NCI-H2029 (cell line): ENCODE measurements around the gene LTC4S.
"Not testable (repeated sequence)": the region's sequence is repeated elsewhere in the genome, so short reads cannot be mapped to it uniquely, and the experiment has no call there.

Experiments used
- DNase-seq: peaks from one replicate; lab custom pipeline; 2025; lab: John Stamatoyannopoulos, UW

LTC4S gene

DNA sequence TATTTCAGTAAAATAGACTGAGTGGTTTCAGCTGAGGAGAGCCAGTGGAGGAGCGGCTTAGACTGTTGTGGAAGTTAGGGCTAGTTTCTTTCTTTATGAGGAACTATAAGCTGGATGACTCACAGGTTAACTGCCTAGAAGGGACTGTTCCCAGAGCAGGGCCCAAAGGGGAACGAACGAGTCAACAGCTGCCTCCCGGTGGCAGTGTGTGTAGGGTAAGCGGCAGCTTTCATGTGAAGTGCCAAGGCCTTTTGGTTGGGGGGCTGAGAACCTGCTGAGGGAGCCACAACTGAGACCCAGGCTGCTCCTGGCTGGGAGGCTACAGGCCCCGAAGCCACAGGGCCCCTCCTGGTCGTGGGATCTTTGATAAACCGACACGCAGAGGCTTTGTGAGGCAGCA lies 33.9 kb downstream of the LTC4S start:
- DNase-seq: no peak

DNA sequence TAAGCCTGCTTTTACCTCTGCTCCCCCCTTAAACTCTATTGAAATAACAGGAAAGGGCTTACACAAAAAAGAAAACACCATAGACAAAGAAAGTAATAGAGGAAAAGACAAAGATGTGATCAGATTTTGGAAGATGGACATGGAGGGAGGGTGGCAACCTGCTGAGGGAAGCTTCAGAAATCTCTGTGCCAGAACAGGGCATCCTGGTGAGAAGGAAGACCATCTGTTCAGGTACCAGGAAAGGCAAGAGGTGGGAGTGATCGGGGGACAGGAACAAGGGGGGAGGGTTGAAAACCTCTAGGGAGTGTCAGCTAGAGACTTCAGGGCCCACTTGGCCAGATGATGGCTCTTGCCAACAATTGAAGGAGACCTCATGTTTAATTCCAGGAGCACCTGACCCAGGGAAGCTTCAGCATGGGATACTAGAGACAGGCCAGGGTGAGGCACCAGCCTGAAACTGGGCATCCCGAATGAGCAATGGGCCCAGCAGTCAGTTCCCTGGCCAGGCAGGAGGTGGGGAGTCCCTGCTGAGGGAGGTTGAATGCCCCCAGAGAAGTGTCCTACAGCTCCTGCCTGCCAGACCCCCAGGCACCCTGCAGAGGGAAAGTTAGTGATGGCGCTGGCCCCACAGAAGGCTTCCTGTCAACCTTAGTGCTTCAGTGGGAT lies 35.1 kb downstream of the LTC4S start:
- no peak for DNase-seq

DNA sequence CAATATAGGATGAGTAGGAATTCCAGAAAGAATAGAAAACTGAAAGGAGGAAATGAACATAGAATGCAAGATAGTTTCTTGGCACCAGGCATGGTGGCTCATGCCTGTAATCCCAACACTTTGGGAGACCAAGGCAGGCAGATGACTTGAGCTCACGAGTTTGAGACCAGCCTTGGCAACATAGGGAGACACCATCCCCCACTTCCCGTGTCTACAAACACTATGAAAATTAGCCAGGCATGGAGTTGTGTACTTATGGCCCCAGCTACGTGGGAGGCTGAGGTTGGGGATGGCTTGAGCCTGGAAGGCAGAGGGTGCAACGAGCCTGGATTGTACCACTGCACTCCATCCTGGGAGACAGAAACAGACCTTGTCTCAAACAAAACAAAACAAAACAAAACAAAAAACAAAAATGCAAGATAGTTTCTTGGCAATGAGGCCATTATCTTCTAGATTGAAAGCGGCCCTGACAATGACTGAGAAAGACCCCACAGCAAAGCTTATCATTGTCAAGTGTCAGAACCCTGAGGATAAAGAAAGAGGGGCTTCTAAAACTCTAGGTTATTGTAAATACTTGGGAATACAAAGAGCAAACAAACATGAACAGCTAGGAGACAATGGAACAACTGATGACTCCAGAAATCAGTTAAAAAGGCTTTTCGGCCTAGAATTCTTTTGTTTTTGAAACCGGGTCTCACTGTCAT lies 36.1 kb downstream of the LTC4S start:
- DNase-seq: no peak

DNA sequence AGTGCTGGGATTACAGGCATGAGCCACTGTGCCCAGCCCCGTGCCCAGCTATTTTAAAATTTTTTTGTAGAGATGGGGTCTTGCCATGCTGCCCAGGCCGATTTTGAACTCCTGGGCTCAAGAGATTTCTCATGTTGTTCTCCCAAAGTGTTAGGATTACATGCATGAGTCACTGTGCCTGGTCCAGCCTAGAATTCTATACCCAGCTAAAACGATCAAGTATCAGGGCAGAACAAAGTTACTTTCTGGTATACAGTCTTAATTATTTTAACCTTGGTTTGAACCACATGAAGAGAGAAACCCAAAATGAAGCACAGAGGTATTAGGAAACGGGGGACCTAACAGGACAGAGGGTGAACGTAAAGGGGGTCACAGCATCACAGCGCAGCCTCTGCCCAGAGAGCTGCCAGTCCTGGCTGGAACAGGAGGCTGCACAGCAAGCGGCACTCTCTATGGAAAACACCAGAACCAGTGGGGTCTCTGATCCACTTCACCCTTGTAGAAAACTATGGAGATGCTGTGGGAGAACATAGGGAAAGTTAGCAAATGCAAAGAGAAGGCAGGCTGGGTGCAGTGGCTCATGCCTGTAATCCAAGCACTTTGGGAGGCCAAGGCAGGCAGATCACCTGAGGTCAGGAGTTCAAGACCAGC lies 37.2 kb downstream of the LTC4S start:
- no peak for DNase-seq

DNA sequence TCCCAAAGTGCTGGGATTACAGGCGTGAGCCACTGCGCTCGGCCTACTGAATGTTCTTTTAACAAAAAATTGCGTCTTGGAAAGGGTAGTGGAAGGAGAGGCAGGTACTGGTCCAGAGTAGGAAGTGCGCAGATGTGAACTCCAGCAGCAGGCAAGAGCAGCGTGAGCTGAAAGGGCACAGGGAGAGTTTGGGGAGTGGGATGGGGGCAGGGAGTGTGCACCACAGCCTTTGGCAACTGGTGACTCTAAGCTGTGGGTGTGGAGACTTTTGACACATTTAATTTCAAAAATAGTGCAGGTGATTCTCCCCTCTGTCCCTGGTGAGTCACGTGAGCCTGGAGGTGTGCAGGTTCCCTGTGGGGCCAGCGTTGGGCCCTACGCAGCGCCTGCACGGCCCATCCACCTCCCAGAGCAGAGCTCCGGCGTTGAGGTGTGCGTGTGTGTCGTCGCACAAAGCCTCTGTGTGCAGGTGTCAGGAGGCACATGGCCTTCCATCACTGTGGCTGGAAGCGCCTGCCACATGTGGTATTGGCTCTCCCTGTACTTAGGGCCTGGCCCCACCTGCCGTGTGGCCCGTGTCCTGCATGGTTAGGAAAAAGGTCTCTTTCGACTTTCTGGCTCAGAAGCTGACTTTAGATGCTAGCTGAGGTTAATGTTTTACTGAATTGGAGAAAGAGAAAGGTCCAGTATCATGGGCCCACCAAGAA lies 38.4 kb downstream of the LTC4S start:
- no peak for DNase-seq

DNA sequence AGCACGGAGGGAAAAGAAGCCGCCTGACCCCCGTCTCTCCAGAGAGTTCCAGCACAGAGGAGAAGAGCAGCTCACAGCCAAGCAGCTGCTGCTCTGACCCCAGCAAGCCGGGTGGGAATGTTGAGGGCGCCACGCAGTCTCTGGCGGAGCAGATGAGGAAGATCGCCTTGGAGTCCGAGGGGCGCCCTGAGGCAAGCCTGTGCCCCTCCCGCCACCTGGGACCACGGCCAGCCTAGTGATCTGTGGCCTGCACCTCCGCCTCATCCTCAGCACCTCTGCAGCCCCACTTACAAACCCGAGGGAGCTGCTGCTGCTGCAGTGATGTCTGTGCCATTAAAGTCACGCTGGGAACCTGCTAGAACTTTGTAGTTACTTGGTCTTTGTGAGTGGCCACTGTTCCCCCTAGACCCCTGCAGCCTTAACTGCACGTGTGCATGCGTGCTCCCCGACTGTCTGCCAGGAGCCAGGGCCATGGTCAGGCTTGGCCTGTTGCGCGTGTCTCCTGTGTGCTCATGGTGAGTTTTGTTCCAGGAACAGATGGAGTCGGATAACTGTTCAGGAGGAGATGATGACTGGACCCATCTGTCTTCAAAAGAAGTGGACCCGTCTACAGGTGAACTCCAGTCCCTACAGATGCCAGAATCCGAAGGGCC lies 39.4 kb downstream of the LTC4S start:
- DNase-seq: no peak

DNA sequence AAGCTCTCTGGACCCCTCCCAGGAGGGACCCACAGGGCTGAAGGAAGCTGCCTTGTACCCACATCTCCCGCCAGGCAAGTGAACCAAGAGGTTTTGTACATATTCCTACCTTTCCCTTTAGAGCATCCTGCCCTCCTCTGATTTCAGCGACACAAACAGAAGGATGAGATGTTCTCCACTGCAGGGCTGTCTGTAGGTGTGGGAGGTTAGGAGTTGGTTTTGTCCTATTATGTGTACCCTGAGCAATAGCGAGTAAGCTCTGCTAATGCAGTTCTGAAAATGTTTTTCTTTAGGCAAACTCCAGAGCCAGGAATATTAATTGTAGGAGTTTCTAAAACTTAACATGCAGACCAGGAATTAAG lies 39.9 kb downstream of the LTC4S start:
- no peak for DNase-seq

DNA sequence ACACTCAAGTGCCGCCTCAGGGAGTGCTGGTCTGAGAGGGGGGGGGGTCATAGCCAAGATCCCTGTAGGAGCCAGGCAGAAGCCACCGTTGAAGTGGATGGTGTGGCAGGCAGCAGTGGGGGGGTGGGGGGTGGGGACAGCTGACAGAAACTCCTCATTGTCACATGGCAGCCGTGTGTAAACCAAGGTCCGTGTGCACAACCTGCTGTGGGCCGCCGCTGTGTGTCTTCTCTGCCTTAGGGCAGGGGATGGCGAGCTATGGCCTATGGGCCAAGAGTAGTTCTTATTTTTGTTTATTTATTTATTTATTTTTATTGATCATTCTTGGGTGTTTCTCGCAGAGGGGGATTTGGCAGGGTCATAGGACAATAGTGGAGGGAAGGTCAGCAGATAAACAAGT lies 40.3 kb downstream of the LTC4S start:
- no peak for DNase-seq

DNA sequence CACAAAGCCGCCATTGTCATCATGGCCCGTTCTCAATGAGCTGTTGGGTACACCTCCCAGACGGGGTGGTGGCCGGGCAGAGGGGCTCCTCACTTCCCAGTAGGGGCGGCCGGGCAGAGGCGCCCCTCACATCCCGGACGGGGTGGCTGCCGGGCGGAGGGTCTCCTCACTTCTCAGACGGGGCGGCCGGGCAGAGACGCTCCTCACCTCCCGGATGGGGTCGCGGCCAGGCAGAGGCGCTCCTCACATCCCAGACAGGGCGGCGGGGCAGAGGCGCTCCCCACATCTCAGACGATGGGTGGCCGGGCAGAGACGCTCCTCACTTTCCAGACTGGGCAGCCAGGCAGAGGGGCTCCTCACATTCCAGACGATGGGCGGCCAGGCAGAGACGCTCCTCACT lies 41.1 kb downstream of the LTC4S start:
- DNase-seq: not testable (repeated sequence)

DNA sequence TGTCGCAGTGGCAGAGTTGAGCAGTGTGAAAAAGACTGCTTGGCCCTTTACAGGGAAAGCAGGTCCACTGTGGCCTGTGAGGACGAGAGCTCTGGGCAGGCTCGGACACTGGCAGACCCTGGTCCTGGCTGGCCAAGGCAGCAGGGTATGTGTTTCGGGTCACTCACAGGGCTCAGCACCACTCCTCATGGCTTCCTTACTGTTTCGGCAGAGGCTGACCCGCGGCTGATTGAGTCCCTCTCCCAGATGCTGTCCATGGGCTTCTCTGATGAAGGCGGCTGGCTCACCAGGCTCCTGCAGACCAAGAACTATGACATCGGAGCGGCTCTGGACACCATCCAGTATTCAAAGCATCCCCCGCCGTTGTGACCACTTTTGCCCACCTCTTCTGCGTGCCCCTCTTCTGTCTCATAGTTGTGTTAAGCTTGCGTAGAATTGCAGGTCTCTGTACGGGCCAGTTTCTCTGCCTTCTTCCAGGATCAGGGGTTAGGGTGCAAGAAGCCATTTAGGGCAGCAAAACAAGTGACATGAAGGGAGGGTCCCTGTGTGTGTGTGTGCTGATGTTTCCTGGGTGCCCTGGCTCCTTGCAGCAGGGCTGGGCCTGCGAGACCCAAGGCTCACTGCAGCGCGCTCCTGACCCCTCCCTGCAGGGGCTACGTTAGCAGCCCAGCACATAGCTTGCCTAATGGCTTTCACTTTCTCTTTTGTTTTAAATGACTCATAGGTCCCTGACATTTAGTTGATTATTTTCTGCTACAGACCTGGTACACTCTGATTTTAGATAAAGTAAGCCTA lies 42.6 kb downstream of the LTC4S start:
- DNase-seq: no peak

DNA sequence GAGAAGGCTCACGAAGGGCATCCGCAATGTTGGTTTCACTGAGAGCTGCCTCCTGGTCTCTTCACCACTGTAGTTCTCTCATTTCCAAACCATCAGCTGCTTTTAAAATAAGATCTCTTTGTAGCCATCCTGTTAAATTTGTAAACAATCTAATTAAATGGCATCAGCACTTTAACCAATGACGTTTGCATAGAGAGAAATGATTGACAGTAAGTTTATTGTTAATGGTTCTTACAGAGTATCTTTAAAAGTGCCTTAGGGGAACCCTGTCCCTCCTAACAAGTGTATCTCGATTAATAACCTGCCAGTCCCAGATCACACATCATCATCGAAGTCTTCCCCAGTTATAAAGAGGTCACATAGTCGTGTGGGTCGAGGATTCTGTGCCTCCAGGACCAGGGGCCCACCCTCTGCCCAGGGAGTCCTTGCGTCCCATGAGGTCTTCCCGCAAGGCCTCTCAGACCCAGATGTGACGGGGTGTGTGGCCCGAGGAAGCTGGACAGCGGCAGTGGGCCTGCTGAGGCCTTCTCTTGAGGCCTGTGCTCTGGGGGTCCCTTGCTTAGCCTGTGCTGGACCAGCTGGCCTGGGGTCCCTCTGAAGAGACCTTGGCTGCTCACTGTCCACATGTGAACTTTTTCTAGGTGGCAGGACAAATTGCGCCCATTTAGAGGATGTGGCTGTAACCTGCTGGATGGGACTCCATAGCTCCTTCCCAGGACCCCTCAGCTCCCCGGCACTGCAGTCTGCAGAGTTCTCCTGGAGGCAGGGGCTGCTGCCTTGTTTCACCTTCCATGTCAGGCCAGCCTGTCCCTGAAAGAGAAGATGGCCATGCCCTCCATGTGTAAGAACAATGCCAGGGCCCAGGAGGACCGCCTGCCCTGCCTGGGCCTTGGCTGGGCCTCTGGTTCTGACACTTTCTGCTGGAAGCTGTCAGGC lies 43.6 kb downstream of the LTC4S start:
- DNase-seq: no peak

DNA sequence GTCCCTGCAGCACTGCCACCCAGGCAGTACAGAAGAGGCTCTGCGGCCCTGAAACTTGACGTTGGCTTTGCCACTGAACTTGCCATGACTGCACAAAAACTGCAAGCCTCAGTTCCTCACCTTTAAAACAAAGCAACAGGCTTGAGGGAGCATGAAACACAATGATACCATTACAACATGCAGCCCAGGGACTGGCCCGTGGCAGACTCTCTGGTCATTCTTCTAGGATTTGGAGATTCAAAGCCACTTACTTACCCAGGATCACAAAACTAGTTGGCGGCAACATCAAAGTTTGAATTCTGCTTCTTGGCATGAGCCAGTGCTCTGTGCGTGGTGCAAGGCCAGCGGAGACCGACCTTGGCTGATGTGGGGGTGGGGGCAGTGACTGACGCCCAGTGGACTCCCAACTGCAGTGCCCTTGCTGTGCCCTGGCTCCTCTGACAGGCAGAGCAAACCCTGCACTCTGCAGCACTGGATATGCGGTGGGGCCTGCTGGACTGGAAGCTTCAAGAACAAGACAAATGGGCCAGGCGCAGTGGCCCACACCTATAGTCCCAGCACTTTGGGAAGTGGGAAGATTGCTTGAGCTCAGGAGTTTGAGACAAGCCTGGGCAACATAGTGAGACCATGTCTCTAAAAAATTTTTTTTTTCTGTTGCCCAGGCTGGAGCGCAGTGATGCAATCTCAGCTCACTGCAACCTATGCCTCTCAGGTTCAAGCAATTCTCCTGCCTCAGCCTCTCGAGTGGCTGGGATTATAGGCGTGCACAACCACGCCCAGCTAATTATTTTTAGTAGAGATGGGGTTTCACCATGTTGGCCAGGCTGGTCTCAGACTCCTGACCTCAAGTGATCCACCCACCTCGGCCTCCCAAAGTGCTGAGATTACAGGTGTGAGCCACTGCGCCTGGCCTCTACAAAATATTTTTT lies 45.8 kb downstream of the LTC4S start:
- DNase-seq: no peak

DNA sequence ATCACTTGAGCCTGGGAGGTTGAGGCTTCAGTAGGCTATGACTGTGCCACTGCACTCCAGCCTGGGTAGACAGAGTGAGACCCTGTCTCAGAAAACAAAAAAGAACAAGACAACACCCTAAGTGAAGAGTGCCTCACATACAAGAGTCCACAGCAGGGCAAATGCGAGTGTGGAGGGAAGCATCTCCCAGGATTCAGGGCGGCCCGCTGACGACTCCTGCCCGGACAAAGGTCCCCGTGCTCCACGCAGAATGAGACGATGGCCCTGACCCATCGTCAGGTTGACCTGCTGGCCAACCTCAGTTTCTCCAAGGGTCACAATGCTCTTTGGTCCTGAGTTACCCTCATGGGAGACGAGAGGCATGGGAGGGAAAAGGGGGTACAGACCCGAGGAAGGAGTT lies 46.5 kb downstream of the LTC4S start:
- no peak for DNase-seq

DNA sequence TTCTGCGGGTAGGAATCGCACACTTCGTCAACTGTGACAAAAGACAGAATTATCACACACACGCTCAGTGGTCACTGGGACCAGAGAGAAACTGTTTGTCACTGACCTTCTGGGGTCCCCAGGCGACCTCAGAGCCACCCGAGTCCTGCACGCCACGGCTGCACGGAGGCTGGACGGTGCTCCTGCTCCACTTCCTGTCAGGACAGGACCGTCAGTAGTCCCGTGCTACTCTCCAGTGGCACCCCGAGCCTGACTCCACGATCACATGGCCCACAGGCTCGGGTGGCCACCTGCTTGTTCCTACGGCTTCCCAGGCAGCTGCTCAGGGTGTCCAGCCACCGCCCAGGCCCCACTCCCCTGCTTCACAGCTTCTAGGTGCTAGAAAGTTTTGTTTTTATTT lies 47.0 kb downstream of the LTC4S start:
- no peak for DNase-seq

DNA sequence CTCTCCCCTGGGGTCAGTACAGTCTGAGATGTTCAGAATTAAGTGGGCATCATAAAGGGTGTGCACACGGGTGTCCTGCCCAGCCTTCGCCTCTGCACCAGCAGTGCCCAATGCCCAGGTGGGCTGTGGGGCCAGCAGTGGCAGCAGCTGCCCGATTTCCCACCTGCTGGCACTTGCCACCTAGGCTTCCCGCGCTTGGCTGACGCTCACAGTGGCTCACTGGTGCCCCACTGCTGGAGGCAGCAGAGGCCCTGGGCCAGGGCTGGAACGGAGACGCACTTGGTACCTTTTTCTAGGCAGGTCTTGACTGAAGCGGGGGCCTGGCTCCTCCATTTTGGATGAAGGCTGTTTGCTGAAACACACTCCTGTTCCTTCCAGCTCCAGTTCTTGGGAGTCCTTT lies 47.8 kb downstream of the LTC4S start:
- no peak for DNase-seq
